SU-DHL-6 (cell line): ENCODE results near the gene PAF1.

ENCODE experiments used
- H2AFZ ChIP-seq: fragments of 200-600 bp; sonication (generic); 2 replicates; pipeline ENCODE4 v1.6.1; 2014; ENCODE audit warnings: low read depth, mild to moderate bottlenecking, moderate library complexity, mixed read lengths, antibody characterized with exemption, low read length; ENCODE audit not compliant: severe bottlenecking
- H3F3A ChIP-seq: fragments of 200-600 bp; shearing (Covaris generic); 2 replicates; pipeline ENCODE4 v1.6.0; 2016; ENCODE audit warnings: antibody characterized with exemption, mild to moderate bottlenecking; ENCODE audit not compliant: insufficient read depth
- H3K27ac ChIP-seq: fragments of 200-600 bp; sonication (generic); 2 replicates; pipeline ENCODE4 v1.5.1; 2016; ENCODE audit warnings: low read depth, mild to moderate bottlenecking, low read length, moderate library complexity, mixed read lengths
- H3K27me3 ChIP-seq: fragments of 200-600 bp; sonication (generic), shearing (Covaris generic); 2 replicates; pipeline ENCODE4 v1.6.0; 2014; ENCODE audit warnings: mild to moderate bottlenecking, low read length
- H3K36me3 ChIP-seq: fragments of 200-600 bp; sonication (generic); 2 replicates; pipeline ENCODE4 v1.6.1; 2014; ENCODE audit warnings: mild to moderate bottlenecking, low read length, mixed read lengths
- H3K4me2 ChIP-seq: fragments of 300-600, 200-600 bp; shearing (Covaris generic), sonication (generic); 2 replicates; pipeline ENCODE4 v1.6.0; 2014; ENCODE audit warnings: low read length, low read depth, mild to moderate bottlenecking; ENCODE audit not compliant: poor library complexity, severe bottlenecking
- H3K4me3 ChIP-seq: fragments of 200-600 bp; sonication (generic); 2 replicates; pipeline ENCODE4 v1.5.1; 2014; ENCODE audit warnings: antibody characterized with exemption, low read length, mild to moderate bottlenecking, mixed read lengths; ENCODE audit not compliant: insufficient read depth, poor library complexity, severe bottlenecking
- H3K79me2 ChIP-seq: fragments of 200-600 bp; sonication (generic); 2 replicates; pipeline ENCODE4 v1.6.1; 2014; ENCODE audit warnings: mild to moderate bottlenecking, low read length, moderate library complexity; ENCODE audit not compliant: insufficient read depth
- H3K9ac ChIP-seq: fragments of 200-600 bp; sonication (generic); 2 replicates; pipeline ENCODE4 v1.7.0; 2014; ENCODE audit warnings: mild to moderate bottlenecking, low read length
- H3K9me2 ChIP-seq: fragments of 200-600 bp; sonication (generic); replicated peaks from 2 replicates; pipeline ENCODE4 v1.6.1; 2014; ENCODE audit warnings: low read length; ENCODE audit not compliant: insufficient read depth
- H3K9me3 ChIP-seq: fragments of 200-600 bp; sonication (generic); 2 replicates; pipeline ENCODE4 v1.6.1; 2014; ENCODE audit warnings: low read length, mixed read lengths; ENCODE audit not compliant: insufficient read depth
- H4K20me1 ChIP-seq: fragments of 200-600 bp; sonication (generic); 2 replicates; pipeline ENCODE4 v1.6.1; 2014; ENCODE audit warnings: low read depth, mild to moderate bottlenecking, antibody characterized with exemption, low read length, moderate library complexity, mixed read lengths
- EZH2phosphoT487 ChIP-seq: fragments of 200-600 bp; sonication (generic), shearing (Covaris generic); conservative IDR thresholded peaks from 2 replicates; pipeline ENCODE4 v1.6.1; 2018; ENCODE audit warnings: mild to moderate bottlenecking, antibody characterized with exemption, low read length, moderate library complexity, mixed read lengths
- TF ChIP-seq, protein P1 (sequence below): fragments of 200-600 bp; sonication (generic); IDR thresholded peaks from one replicate; pipeline ENCODE4 v1.5.1; 2017; ENCODE audit warnings: antibody characterized with exemption, mild to moderate bottlenecking, low read length, moderate library complexity; ENCODE audit not compliant: insufficient read depth, poor library complexity, severe bottlenecking

The PAF1 gene

GRCh38 chr19:39416152-39417120, 25.5 kb upstream of the PAF1 start:
- no peak overlapping the region for H3K9ac ChIP-seq
- H2AFZ ChIP-seq: no peak overlapping the region
- H3K36me3 ChIP-seq: no peaks in the 10 kb centered on the region
- no peaks in the 10 kb centered on the region for H3K27me3 ChIP-seq
- peaks cover 5% of the 10 kb centered on the region for H3F3A ChIP-seq
- TF ChIP-seq EZH2phosphoT487: no peak
- TF ChIP-seq, protein P1, sequence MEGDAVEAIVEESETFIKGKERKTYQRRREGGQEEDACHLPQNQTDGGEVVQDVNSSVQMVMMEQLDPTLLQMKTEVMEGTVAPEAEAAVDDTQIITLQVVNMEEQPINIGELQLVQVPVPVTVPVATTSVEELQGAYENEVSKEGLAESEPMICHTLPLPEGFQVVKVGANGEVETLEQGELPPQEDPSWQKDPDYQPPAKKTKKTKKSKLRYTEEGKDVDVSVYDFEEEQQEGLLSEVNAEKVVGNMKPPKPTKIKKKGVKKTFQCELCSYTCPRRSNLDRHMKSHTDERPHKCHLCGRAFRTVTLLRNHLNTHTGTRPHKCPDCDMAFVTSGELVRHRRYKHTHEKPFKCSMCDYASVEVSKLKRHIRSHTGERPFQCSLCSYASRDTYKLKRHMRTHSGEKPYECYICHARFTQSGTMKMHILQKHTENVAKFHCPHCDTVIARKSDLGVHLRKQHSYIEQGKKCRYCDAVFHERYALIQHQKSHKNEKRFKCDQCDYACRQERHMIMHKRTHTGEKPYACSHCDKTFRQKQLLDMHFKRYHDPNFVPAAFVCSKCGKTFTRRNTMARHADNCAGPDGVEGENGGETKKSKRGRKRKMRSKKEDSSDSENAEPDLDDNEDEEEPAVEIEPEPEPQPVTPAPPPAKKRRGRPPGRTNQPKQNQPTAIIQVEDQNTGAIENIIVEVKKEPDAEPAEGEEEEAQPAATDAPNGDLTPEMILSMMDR: no peak
- H3K4me2 ChIP-seq: no peak overlapping the region
- peaks cover 6% of the 10 kb centered on the region for H3K79me2 ChIP-seq
- H3K27ac ChIP-seq: no peak overlapping the region
- no peak overlapping the region for H3K4me3 ChIP-seq
- no peaks in the 10 kb centered on the region for H4K20me1 ChIP-seq
- no peaks in the 10 kb centered on the region for H3K9me3 ChIP-seq
- no peaks in the 10 kb centered on the region for H3K9me2 ChIP-seq

- Histone ChIP-seq H4K20me1 (no peaks in the 10 kb centered on the region), H3K4me2 (no peak overlapping the region), H3K27ac (no peak overlapping the region)
These were observed 24.5 kb upstream of the PAF1 start for GRCh38 chr19:39415111-39416046.

DNA sequence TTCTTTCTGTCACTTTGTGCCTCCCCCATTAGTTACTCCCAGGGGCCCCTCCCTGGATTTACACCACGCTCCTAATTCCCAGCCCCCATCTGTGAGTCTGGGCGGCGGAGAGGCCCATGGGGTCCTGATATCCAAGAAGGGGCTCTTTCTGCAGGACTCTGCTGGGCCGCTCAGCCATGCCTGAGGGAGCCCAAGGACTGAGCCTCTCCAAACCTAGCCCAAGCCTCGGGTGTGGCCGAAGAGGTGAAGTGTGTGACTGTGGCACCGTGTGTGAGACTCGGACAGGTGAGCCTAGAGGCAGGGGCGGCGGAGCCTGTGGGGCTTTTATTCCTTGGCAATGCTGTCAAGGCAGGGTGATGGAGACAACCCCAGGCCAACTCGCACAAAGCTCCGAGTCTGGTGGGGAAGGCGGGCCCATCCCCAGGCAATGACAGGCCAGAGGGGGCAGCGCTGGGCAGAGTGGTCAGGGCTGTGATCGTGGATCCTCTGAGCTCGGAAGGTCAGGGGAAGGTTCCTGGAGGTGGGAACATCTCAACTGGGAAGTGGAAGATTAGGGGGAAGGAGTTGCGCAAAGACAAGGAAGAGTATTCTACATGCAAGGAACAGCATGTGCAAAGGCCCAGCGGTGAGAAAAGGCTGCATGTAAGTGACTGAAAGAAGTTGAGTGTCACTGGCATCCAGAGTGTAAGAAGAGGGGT, 23.2 kb upstream of the PAF1 start:
- peak overlapping the region; percentile 91 for H3K4me2 ChIP-seq
- H3K79me2 ChIP-seq: peaks cover 11% of the 10 kb centered on the region
- no peaks in the 10 kb centered on the region for H3K36me3 ChIP-seq
- no peak overlapping the region for H2AFZ ChIP-seq
- TF ChIP-seq, protein P1: no peak
- no peak for TF ChIP-seq EZH2phosphoT487
- H3K9me3 ChIP-seq: no peaks in the 10 kb centered on the region
- peaks cover 27% of the 10 kb centered on the region for H3F3A ChIP-seq
- H3K4me3 ChIP-seq: peak overlapping the region; percentile 100
- H3K27me3 ChIP-seq: no peaks in the 10 kb centered on the region
- no peaks in the 10 kb centered on the region for H4K20me1 ChIP-seq
- H3K9ac ChIP-seq: peak overlapping the region; percentile 100
- H3K9me2 ChIP-seq: no peaks in the 10 kb centered on the region
- H3K27ac ChIP-seq: peak overlapping the region; percentile 83

More at GRCh38 chr19:39415111-39416046, 24.5 kb upstream of the PAF1 start:
- Histone ChIP-seq H3K79me2 (peaks cover 6% of the 10 kb centered on the region), H2AFZ (no peak overlapping the region), H3K4me3 (no peak overlapping the region), H3K9ac (no peak overlapping the region), H3K9me2 (no peaks in the 10 kb centered on the region), H3K27me3 (no peaks in the 10 kb centered on the region), H3F3A (peaks cover 16% of the 10 kb centered on the region), H3K36me3 (no peaks in the 10 kb centered on the region), H3K9me3 (no peaks in the 10 kb centered on the region)
- TF ChIP-seq, protein P1: no peak
- no peak for TF ChIP-seq EZH2phosphoT487
